Mononuclear cell (primary cell): ENCODE data around the gene MAGI1. TPM values are rescaled to one million over a fixed set of nuclear protein-coding genes. Genes with fewer than 3 reads are reported as not detected.

Experiments
- H3K27me3 ChIP-seq: 2 replicates; pipeline ENCODE4 v1.6.0; 2011; ENCODE audit warnings: low read length, control low read depth; ENCODE audit not compliant: insufficient read depth
- H3K4me1 ChIP-seq: 2 replicates; pipeline ENCODE4 v1.5.1; 2011; ENCODE audit warnings: mild to moderate bottlenecking, low read length, control low read depth; ENCODE audit not compliant: insufficient read depth
- H3K4me3 ChIP-seq: 2 replicates; pipeline ENCODE4 v1.5.1; 2011; ENCODE audit warnings: mild to moderate bottlenecking, low read length, moderate library complexity
- H3K9me3 ChIP-seq: 2 replicates; pipeline ENCODE4 v1.5.1; 2011; ENCODE audit warnings: low read depth, mild to moderate bottlenecking, control low read depth, low read length
- total RNA-seq: library from RNA; depleted of rRNA; stranded (reverse); fragments of >200 nt; gene quantifications from one replicate; pipeline ENCODE4 v1.2.3, GENCODE V29; 2012

Gene MAGI1
- total RNA-seq, 1 donor = not detected

DNA sequence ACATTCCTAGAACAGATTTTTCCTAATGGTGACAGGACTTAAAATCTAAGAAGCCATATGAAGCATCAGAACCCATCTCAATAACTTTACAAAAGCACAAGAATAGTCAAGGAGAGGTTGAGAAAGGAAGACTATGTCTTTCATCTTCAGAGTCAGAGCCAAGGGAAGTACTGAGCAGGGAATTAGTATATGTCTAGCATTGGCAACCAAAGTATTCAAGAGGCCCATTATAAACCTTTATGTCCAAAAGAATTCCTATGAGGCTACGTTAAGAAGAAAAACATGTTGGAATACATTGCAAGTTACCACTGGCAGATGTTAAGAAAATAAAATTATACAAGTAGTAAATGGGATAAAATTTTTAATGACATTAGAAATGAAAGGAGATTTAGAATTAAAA lies 150.5 kb downstream of the MAGI1 start:
- Histone ChIP-seq H3K27me3 (no peaks in the 10 kb centered on the region), H3K4me1 (no peaks in the 10 kb centered on the region), H3K4me3 (no peak overlapping the region), H3K9me3 (no peaks in the 10 kb centered on the region)

DNA sequence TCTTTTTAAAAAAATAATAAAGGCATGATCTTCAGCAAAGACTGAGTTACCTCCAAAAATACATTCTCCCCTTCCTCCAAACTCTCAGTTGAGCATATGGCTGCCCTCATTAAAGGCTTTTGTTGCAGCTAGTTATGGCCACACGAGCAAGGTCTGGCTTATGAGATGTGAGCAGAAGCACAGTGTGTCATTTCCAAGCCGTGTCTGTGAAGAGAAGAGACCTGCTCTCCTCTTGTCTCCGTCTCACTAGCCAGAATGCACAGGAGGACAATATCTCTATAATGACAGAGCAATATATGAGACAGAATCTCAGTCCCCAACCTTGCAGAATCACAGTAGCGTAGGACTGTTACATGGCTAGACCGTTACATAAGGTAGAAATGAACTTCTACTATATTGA lies 152.3 kb downstream of the MAGI1 start:
- no peaks in the 10 kb centered on the region for H3K4me1 ChIP-seq
- H3K27me3 ChIP-seq = no peaks in the 10 kb centered on the region

DNA sequence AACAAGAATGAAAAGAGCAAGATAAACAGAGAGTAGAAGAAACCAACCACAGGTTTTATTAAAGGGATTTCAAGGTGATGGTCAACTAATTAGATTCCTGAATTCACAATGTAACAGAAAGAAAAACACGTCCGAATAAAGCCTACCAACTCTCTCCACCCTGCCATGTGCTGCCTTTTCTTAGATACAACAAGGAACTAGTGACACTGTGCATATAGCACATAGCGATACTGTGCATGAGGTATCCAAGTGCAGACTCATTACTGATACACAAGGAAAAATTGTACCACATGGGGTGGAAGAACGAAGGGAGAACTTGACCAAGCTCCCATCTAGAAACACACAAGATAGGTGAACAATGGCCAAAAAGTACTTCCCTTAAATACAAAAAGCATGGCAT lies 154.6 kb downstream of the MAGI1 start:
- Histone ChIP-seq H3K4me3 (no peak overlapping the region), H3K4me1 (no peaks in the 10 kb centered on the region), H3K9me3 (no peaks in the 10 kb centered on the region), H3K27me3 (no peaks in the 10 kb centered on the region)

More for the DNA sequence above, 152.3 kb downstream of the MAGI1 start:
- Histone ChIP-seq H3K4me3 (no peak overlapping the region), H3K9me3 (no peaks in the 10 kb centered on the region)

- Histone ChIP-seq H3K4me1 (no peaks in the 10 kb centered on the region), H3K9me3 (no peaks in the 10 kb centered on the region), H3K27me3 (no peaks in the 10 kb centered on the region), H3K4me3 (no peak overlapping the region)
Measured at GRCh38 chr3:65883613-65884012, 155.1 kb downstream of the MAGI1 start.

- H3K4me1 ChIP-seq = no peaks in the 10 kb centered on the region
- H3K4me3 ChIP-seq = no peak overlapping the region
- no peaks in the 10 kb centered on the region for H3K9me3 ChIP-seq
- no peaks in the 10 kb centered on the region for H3K27me3 ChIP-seq
Measured at GRCh38 chr3:65880350-65880749, 158.4 kb downstream of the MAGI1 start.

GRCh38 chr3:65879372-65879771 lies 159.3 kb downstream of the MAGI1 start:
- Histone ChIP-seq H3K4me3 (no peak overlapping the region), H3K27me3 (no peaks in the 10 kb centered on the region), H3K4me1 (no peaks in the 10 kb centered on the region), H3K9me3 (no peaks in the 10 kb centered on the region)

DNA sequence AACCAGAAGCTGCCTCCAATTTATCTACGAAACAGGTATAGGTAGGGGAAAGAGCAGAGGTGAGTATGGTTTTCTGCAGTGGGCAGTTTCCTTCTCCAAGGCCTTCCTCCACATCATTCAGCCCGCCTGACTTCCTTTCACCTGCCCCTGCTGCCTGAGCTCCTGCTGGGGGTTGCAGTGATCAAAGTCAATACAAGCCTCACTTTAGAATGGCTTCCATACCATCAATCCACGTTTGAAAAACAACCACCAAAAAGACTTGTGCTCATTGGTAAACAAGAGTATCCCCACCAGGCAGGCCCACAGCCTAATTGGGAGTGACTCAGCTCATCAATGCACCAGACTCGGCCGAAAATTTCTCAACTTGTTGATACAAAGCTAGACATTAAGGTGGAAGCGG lies 159.9 kb downstream of the MAGI1 start:
- no peak overlapping the region for H3K4me3 ChIP-seq
- no peaks in the 10 kb centered on the region for H3K9me3 ChIP-seq
- no peaks in the 10 kb centered on the region for H3K27me3 ChIP-seq

DNA sequence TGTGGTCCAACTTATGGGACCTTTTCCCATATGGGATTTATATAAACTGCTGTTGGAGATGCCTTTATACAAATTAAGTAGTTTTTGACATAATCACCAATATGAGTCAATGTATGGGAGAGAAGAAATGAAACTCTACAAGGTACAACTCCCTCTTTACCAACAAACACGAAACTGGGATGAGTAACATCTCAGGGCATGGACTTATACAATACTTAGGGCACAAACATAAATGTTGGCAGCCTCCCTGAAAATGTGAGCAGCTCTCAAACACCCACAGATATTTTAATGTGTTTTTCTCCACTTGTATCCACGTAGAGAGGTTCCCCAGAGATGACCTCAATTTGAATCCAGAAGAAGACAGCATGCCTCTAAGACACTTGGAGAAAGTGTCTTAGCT lies 161.6 kb downstream of the MAGI1 start:
- Histone ChIP-seq H3K4me1 (no peaks in the 10 kb centered on the region), H3K4me3 (no peak overlapping the region), H3K9me3 (no peaks in the 10 kb centered on the region), H3K27me3 (no peaks in the 10 kb centered on the region)

More for the DNA sequence above, 159.9 kb downstream of the MAGI1 start:
- no peaks in the 10 kb centered on the region for H3K4me1 ChIP-seq

DNA sequence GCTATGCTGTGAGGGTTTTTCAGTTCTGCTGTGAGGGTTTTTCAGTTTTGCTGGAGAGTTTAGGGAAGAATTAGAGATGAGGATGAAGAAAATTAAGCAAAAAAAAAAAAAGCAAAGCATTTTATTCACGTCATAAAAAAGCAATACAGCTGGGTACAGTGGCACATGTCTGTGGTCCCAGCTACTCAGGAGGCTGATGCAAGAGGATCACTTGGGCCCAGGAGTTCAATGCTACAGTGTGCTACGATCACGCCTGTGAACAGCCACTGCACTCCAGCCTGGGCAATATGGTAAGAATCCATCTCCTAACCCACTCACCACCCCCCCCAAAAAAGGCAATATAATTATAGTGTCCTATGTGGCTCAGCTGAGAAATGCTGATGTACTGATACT lies 162.7 kb downstream of the MAGI1 start:
- no peaks in the 10 kb centered on the region for H3K4me1 ChIP-seq
- no peak overlapping the region for H3K4me3 ChIP-seq
- no peaks in the 10 kb centered on the region for H3K9me3 ChIP-seq
- H3K27me3 ChIP-seq = no peaks in the 10 kb centered on the region

DNA sequence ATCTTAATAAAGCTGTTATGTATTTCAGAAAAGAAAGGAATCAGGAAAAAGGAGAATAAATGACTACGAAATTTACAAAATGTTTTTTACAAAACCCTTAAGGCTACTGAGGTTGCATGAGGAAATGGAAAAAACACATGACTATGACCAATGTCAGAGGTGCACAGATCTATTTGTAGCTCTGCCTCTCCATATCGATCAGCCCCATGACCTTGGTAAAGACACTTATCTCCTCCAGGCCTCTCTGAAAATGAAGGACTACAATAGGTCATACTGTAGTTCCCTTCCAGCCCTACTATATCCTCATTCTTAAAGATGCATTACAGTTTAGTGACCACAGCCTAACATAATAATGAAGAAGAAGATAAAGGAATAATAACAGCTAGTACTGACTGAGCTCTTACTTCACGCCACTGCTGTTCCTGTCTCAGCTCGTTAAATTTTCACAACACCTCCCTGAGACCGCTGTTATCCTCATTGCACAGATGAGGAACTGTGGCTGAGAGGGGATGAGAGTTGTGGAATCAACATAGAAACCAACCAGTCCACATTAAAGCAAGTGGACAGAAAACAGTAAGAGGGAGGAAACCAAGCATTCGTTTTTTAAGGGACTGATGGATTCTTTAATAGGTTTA lies 163.2 kb downstream of the MAGI1 start:
- no peak overlapping the region for H3K4me3 ChIP-seq
- H3K4me1 ChIP-seq = no peaks in the 10 kb centered on the region
- no peaks in the 10 kb centered on the region for H3K9me3 ChIP-seq
- H3K27me3 ChIP-seq = no peaks in the 10 kb centered on the region

- H3K27me3 ChIP-seq = no peaks in the 10 kb centered on the region
- H3K4me3 ChIP-seq = no peak overlapping the region
- H3K9me3 ChIP-seq = no peaks in the 10 kb centered on the region
- no peaks in the 10 kb centered on the region for H3K4me1 ChIP-seq
Measured at GRCh38 chr3:65873869-65874268, 164.8 kb downstream of the MAGI1 start.

GRCh38 chr3:65873028-65873427 lies 165.7 kb downstream of the MAGI1 start:
- Histone ChIP-seq H3K27me3 (no peaks in the 10 kb centered on the region), H3K4me3 (no peak overlapping the region), H3K4me1 (no peaks in the 10 kb centered on the region), H3K9me3 (no peaks in the 10 kb centered on the region)

- Histone ChIP-seq H3K9me3 (no peaks in the 10 kb centered on the region), H3K4me1 (no peaks in the 10 kb centered on the region), H3K4me3 (no peak overlapping the region), H3K27me3 (no peaks in the 10 kb centered on the region)
Measured at GRCh38 chr3:65871305-65872141, 167.2 kb downstream of the MAGI1 start.

- Histone ChIP-seq H3K4me3 (no peak overlapping the region), H3K4me1 (no peaks in the 10 kb centered on the region), H3K27me3 (no peaks in the 10 kb centered on the region), H3K9me3 (no peaks in the 10 kb centered on the region)
Measured at GRCh38 chr3:65869798-65870197, 168.9 kb downstream of the MAGI1 start.

- no peak overlapping the region for H3K4me3 ChIP-seq
- no peaks in the 10 kb centered on the region for H3K27me3 ChIP-seq
- H3K4me1 ChIP-seq = no peaks in the 10 kb centered on the region
- H3K9me3 ChIP-seq = no peaks in the 10 kb centered on the region
Measured at GRCh38 chr3:65867463-65868210, 171.1 kb downstream of the MAGI1 start.
